Measurements from ENCODE around the gene PGBD5.

The PGBD5 gene

DNA sequence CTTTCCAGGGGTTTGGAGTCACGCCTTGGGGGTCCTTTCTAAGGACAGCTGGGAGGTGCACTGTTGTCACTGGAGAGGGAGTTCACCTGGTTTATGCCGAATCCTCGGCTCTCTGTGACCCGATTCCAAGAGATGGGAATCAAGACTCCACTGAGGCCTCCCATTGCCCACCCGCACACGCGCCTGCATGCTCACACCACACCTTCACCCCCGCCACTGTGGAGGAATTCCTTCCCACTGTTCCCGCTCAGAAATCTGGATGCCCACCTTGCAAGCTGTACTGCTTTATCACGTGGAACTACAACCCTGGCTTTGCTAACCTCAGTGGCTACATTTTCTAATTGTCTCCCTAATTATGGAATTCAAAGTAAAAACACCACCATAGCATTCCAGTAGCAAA is 29.2 kb downstream of the PGBD5 start:
- no peak for DNase-seq (ENCODE audit: low spot score)

DNA sequence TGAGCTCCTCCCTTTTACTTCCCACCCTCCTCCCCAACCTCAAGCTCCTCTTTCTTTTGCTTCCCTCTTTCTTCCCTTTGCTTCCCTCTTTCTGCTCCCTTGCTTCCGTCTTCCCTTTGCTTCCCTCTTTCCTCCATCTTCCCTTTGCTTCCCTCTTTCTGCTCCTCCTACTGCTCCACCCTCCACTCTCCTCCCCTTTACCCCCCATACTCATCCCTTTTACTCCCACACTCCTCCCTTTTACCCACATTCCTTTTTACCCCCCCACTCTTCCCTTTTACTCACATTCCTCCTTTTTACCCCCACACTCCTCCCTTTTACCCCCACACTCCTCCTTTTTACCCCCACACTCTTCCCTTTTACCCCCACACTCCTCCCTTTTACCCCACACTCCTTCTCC is 30.2 kb downstream of the PGBD5 start:
- no peak for DNase-seq (ENCODE audit: low spot score)

DNA sequence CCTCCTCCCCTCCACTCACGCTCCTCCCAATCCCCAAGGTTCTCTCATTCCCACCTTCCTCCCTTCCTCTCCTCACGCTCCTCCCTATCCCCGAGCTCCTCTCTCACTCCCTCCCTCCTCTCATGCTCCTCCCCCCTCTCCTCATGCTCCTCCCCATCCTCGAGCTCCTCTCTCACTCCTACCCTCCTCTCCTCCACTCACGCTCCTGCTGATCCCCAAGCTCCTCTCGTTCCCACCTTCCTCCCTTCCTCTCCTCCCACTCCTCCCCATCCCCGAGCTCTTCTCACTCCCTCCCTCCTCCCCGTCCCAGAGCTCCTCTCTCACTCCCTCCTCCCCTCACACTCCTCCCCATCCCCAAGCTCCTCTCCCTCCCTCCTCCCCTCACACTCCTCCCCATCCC is 31.4 kb downstream of the PGBD5 start:
- no peak for DNase-seq (ENCODE audit: low spot score)

DNA sequence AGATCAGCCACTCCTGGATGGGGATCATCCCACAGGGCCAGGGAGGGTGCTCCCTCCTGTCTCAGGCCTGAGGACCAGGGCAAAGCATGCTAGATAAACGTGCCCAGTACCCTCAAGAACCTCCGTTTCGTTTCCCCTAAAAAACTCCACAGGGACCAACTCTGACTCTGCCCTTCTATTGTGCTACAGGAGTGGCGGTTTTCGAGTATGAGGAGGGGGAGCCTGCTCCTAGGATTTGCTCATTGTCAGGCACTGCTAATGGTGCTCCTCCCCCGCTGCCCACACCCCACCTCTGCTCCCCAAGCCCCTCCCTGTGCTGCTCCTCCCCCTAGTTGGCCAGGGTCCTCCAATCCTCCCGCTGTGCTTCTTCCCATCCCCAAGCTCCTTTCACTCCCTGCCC is 32.0 kb downstream of the PGBD5 start:
- no peak for DNase-seq (ENCODE audit: low spot score)

DNA sequence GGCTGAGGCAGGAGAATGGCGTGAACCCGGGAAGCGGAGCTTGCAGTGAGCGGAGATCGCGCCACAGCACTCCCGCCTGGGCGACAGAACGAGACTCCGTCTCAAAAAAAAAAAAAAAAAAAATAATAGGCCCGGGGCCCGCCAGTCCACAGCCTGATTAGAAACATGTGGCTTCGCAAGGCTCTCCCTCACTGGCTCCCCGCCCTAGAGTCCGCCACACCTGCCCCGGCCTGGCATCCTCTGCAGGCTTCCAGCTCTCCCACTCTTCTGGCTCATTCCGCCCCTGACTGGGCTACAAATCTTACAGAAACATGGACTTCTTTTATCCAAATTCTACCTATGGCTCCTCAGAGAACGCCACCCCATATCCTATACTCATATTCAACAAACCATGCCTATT is 32.4 kb downstream of the PGBD5 start:
- no peak for DNase-seq (ENCODE audit: low spot score)

DNA sequence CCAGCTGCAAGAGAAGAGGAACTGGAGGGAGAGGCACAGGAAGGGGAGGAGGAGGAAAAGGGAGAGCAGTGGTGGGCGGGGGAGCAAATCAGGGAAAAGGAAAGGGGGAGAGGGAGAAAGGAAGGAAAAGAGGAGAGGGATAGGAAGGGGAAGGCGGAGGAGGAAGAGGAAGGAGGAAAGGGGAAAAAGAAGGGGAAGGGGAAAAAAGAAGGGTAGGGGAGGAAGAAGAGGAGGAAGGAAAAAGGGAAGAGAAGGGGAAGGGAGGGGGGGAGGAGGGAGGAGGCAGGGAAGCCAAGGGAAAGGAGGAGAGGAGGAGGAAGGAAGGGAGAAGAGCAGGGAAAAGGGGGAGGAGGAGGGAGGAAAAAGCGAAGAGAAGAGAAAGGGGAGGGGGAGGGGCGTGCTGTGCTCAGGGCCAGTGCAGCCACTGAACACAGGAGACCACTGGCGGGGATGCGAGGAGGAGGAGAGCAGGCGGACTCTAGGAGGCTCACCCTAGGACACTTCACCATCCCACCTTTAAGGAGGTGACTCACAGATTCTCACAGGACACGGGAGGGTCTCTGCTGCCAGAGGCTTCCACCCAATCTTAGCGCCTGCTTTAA is 33.1 kb downstream of the PGBD5 start:
- DNase-seq (ENCODE audit: low spot score) = no peak

DNA sequence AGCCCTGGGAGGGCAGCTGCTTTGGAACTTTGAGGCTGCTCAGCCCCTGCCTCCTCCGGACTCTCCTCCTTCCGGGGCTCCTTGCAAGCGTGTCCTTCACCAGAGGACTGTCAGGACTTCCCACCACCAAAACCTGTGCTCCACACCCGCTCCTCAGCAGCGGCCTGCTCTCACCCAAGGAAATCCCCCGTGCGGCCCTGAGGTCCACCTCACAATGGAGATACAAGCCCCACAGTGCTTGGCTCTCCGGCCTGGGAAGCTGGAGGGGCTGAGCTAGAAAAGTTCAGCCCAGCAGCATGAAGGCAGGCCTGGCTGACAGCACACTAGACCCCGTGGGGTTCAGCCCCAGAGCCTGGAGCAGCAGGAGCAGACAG is 33.6 kb downstream of the PGBD5 start:
- no peak for DNase-seq (ENCODE audit: low spot score)

DNA sequence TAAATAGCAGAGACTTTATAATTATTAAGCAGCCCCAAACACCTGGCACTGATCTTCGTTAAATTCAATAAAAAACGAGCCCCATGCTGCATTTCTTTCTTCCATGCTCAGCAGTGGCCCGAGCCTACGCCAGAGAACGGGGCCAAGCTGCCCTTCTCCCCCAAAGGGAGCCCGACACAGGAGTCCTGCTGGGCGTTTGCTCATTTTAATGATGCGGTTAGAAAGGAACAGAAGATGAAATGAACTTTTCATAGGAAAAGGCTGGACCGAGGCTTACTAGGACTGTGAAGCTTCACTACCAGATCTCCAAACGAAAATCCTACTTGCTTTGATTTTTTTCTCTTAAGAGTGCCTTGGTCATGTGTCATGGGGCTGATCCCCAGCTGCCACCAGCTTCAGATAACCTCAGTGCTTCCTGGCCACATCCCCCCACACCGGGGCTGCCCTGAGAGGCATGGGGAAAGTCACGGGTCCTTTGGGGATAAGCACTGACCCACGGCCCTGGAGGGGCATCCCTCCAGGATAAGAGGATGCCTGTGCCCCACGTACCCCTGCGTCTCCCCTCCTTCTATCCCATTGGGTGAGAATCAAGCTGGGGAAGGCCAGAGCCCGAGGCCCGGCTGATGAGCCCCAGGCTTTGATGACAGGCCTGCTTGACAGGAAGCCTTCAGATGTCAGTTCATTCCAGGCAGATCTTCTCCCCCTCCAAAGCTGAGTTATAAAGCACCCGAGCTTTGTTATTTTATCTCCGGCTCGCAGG is 34.2 kb downstream of the PGBD5 start:
- DNase-seq (ENCODE audit: low spot score) = no peak

DNA sequence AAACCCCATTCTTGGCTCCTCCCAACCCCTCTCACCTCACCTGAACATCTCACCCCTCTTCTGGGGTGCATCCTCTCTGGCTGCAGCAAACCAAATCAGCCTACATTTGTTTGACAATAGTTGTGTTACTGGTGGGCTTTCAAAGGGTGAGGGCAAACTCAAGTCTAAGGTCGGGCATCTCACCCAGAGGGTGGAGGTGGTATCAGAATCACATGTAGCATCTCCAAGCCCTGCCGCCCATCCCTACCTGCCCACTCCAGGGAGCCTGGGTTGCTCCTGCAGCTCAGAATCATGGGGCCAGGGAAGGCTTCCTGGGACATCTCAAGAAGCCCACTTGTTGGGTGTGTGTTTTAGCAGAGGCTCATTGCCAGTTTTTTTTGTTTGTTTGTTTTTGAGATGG is 35.8 kb downstream of the PGBD5 start:
- DNase-seq (ENCODE audit: low spot score) = no peak

DNA sequence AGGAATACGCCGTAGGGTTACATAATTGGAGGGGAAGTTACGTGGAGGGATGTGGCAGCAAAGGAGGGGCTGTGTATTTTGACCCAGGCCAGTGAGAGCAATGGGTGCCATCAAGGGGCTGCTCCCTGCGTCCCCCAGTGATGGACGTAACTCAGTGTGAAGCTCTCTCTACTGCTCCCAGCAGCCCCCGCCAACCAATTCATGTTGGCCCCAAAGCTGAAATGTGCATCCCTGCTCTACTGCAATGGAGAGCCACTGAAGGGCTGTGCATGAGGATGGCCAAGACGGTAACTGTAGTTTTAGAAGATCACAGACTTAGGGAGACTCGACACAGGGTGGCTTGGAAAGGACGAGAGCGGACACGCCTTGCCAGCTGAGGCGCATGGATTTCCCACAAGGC is 38.3 kb downstream of the PGBD5 start:
- no peak for DNase-seq (ENCODE audit: low spot score)

DNA sequence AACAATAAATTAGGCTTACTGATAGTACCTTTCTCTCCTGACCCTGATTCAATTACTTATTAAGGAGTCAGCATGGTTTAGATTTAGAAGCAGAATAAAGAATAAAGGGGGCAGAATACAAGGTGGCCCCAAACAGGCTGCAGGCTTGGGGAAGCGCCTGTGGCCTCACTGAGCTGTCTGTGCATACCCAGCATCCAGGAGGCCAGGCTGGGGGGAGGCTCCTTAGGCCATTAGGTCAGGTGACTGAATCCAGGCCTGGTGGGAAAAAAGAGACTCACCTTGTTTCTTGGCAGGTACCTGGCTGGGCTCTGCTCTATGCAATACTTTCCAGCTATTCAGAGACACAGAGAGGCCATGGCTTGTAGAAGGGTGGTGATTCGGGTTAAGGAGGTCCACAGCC is 38.8 kb downstream of the PGBD5 start:
- no peak for DNase-seq (ENCODE audit: low spot score)

DNA sequence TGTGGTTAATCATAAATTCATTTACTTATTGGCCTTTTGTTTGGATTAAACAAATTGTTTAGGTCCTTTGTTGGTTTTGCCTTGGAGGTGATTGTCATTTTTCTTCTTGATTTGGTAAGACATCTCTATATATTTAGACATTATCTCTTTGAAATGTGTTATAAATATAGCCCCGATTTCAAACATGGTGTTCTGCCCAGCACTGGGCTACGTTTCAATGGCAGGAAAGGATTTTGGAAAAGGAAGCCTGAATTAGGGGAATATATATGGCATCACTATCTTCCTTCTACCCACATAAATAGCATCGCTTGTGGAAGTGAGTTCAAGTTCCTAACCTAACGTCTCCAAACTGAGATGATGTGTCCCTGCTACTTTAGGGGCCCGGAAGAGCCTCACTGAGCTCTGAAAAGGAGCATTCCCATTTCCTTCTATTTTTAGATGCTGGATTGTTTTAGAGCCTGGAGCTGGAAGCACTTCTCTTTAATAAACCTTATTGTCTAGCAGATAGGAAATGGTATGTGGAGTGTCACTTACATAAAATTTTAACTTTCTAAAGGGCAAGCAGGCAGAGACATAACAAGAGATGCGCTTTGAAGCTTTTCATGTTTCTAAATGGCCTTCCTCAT is 39.4 kb downstream of the PGBD5 start:
- DNase-seq (ENCODE audit: low spot score) = no peak

DNA sequence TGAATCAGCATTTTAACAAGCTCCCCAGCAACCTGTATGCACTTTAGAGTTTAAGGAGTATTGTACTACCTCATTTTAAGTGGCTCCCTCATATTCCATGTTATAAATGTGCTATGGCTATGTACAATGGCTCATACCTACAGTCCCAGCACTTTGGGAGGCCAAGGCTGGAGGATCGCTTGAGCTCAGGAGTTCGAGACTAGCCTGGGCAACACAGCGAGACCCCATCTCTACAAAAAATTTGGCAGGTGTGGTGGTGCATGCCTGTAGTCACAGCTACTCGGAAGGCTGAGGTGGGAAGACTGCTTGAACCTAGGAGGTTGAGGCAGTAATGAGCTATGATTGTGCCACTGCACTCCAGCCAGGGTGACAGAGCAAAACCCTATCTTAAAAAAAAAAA is 40.2 kb downstream of the PGBD5 start:
- no peak for DNase-seq (ENCODE audit: low spot score)

DNA sequence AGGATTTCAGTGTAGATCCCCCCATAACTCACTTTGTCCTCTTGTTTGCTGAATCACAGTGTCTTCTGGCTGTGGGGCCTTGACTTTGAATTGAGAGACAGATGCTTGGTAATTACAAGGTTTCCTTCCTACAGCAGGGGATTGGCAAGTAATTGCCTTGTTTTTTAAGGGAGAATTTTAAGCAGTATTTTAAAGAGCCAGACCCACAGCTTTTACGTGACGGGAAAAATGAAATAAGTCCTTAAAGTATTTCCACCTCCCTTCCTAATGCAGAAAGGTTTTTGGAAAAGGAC is 41.0 kb downstream of the PGBD5 start:
- peak; percentile 81 for DNase-seq (ENCODE audit: low spot score)

DNA sequence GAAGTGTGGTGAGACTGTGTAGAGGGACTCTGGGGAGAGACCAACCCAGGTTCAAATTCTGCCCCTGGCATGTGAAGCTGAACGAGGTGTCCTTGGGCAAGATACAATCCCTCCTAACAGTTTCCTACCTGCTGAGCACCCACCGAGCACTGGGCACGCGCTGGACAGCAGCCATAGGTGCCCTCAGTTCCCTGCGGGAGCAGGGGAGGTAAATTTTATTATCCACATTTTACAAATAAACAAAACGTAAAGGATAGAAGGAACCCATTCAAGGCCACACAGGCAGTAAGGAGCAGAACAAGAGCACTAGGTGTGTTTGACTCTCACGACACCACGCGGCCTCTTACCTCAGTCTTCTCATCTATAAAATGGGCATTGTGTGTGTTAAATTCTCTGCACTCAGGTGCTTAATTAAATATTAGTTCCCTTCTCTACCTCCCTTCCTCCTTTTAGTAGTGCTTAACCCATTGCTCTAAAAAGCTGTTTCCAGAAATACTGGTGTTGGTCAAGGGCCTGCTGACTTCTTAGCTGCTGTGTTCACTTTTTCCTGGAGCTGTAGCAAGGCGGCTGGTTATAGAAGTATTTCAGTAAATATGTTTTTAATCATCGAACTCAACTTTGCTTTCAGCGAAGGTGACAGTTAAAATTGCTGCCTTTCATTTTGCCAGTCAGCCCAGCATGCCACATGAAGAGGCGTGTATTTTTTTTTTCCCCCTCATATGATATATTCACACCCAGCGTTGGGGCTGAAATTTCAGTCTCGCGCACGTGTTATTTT is 41.6 kb downstream of the PGBD5 start:
- no peak for DNase-seq (ENCODE audit: low spot score)

DNA sequence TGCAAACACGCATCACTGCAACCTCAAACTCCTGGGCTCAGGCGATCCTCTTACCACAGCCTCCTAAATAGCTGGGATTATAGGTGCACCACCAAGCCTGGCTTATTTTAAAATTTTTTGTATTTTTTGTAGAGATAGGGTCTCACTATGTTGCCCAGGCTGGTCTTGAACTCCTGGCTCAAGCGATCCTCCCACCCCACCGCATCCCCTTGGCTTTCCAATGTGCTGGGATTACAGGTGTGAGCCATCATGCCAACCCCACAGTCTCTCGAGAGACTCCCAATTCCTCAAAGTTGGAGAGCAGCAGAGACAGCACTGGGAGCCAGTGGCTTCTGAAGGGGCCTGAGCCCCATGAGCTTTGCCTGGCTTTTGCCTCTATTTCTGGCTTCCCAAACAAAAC is 42.7 kb downstream of the PGBD5 start:
- no peak for DNase-seq (ENCODE audit: low spot score)

DNA sequence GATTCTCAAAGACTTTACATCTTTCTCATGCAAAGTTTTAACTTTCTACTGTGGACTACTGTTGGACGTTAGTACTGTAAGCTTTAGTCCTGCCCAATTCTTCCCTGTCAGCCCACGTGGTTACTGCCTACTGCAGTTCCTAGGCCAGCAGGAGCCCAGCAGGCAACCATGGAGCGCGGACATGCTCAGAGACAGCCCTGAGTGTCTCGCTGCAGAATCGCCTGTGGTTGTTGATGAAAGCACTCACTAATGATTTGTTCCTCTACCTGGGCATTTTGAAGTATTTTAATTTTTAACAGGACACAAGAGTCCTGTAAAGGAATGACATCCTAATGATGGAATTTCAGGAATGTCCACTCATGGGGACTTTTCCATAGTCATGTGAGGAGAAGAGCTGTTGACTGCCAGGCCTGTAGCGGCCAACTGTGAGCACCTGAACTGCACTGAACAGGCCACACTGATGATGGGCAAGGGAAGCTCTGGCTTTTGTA is 44.1 kb downstream of the PGBD5 start:
- DNase-seq (ENCODE audit: low spot score) = peak; percentile 90

DNA sequence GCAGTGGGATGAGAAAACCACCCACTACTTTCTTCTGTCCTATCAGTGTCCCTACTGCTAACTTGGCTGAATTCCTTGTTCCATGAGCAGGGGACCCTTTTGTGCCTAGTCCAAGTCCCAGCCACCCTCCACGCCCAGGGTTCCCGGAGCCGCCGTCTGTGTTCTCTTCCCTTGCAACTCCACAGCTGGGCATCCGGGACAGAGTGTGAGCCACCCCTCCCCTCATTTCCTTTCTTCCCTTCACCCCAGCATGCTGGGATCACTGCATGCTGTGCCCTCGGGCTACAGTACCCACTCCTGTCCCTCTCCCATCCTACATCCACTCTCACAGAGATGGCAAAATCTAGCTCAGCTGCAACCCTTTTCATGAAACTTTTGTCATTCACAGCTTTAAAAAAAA is 44.5 kb downstream of the PGBD5 start:
- no peak for DNase-seq (ENCODE audit: low spot score)

DNA sequence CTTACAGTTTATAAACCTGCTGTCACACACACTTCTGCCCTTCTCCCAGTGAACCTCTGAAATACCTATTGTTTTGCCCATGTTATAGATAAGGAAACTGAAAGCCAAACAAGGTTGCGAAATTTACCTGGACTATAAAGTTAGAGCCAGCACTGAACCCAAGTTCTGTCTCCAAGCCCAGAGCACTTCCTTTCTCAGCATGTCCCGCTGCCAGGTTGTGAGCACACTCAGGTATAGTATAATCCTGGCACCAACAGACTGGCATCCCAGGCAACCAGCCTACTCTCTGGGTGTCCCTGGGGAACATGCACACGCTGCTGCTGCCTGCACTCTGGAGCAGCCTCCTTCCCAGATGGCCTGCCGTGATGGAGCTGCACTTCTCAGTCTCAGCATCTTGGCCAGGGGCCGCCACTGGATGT is 45.1 kb downstream of the PGBD5 start:
- no peak for DNase-seq (ENCODE audit: low spot score)

DNA sequence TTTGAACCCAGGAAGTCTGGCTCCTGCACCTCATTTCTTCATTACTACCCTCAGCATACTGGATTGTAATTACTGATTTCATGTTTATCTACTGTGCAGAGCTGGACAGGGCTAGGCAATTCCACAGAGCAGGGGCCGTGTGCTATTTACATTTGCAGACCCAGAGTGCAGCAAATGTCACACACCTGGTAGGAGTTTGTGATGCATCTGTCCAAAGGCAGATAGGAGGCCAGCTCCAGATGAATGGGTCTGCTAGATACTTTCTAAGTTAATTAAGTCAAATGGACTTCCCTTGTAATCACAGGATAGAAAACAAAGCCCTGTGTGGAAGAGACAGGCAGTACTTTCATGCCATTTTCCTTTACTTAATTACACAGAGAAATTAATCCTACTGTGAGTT is 46.2 kb downstream of the PGBD5 start:
- DNase-seq (ENCODE audit: low spot score) = no peak

DNA sequence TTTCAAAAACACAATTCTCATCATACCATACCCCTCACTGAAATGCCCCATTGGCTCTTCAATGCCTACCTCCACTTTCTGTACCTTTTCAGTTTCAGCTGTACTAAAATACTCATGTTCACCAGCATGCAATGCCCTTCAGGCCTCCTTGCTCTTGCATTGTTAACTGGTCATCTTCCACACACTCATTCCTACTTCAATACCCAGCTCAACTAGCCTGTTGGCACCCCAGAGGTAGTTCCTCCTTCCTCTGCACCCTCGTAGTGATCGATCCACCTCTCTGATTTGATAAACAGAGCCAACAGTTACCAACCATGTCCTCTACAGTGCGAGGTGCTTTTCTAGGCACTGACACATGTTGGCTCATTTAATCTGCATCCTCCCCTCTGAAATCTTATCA is 46.7 kb downstream of the PGBD5 start:
- DNase-seq (ENCODE audit: low spot score) = no peak

DNA sequence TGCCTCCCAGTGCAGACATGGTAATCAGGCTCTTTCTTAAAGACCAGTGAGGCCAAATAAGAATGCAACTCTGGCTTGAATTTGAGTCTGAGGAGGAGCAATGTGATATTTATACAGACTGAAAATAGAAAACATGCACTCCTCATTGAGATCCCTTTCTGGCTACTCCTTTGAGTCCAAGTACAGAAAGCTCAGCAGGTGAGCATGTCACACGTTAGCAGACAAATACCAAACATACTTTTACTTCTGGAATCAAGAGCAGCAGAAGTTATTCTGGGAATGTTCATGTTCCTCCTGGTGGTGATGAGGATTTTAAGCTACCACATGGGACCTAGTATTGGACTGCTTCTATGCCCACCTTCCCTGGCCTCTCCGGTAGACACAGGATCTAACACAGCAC is 48.3 kb downstream of the PGBD5 start:
- no peak for DNase-seq (ENCODE audit: low spot score)

DNA sequence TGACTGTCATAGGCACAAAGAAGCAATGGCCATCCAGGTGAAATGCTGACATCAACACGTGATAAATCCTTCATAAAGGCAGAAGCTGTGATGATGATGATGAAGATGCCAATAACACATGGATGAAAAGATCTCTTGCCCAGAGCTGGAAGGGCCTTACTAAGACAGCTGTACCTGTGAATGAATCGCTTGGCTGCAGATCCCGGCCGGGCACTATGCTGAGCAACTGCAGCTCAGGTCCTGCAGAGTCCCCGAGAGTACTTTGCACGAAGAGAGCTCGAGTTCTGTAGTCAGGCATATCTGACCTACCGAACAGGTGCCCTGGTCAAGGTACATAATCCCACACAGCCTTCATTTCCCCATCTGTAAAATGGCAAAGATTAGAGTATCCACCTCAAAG is 48.8 kb downstream of the PGBD5 start:
- no peak for DNase-seq (ENCODE audit: low spot score)

All from cerebellar cortex (tissue), 1 donor.